Hepatocyte (in vitro differentiated cells): ENCODE data around the gene IL1R2.

Experiments used
- EZH2phosphoT487 ChIP-seq: fragments of 200-600 bp; sonication (generic); IDR thresholded peaks from one replicate; pipeline ENCODE4 v1.6.1; 2018; ENCODE audit warnings: antibody characterized with exemption, mild to moderate bottlenecking, low read depth, moderate library complexity; ENCODE audit not compliant: unreplicated experiment, severe bottlenecking
- TF ChIP-seq, protein P1 (sequence below): fragments of 200-600 bp; sonication (generic); IDR thresholded peaks from 2 replicates; pipeline ENCODE4 v1.5.1; 2016; ENCODE audit warnings: antibody characterized with exemption, mild to moderate bottlenecking; ENCODE audit not compliant: poor library complexity

GRCh38 chr2:102060792-102061191 is 69.0 kb downstream of the IL1R2 start:
- TF ChIP-seq EZH2phosphoT487: no peak
- TF ChIP-seq, protein P1, sequence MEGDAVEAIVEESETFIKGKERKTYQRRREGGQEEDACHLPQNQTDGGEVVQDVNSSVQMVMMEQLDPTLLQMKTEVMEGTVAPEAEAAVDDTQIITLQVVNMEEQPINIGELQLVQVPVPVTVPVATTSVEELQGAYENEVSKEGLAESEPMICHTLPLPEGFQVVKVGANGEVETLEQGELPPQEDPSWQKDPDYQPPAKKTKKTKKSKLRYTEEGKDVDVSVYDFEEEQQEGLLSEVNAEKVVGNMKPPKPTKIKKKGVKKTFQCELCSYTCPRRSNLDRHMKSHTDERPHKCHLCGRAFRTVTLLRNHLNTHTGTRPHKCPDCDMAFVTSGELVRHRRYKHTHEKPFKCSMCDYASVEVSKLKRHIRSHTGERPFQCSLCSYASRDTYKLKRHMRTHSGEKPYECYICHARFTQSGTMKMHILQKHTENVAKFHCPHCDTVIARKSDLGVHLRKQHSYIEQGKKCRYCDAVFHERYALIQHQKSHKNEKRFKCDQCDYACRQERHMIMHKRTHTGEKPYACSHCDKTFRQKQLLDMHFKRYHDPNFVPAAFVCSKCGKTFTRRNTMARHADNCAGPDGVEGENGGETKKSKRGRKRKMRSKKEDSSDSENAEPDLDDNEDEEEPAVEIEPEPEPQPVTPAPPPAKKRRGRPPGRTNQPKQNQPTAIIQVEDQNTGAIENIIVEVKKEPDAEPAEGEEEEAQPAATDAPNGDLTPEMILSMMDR: no peak
